ENCODE data around the gene HOXD13.

HOXD13 gene

DNA sequence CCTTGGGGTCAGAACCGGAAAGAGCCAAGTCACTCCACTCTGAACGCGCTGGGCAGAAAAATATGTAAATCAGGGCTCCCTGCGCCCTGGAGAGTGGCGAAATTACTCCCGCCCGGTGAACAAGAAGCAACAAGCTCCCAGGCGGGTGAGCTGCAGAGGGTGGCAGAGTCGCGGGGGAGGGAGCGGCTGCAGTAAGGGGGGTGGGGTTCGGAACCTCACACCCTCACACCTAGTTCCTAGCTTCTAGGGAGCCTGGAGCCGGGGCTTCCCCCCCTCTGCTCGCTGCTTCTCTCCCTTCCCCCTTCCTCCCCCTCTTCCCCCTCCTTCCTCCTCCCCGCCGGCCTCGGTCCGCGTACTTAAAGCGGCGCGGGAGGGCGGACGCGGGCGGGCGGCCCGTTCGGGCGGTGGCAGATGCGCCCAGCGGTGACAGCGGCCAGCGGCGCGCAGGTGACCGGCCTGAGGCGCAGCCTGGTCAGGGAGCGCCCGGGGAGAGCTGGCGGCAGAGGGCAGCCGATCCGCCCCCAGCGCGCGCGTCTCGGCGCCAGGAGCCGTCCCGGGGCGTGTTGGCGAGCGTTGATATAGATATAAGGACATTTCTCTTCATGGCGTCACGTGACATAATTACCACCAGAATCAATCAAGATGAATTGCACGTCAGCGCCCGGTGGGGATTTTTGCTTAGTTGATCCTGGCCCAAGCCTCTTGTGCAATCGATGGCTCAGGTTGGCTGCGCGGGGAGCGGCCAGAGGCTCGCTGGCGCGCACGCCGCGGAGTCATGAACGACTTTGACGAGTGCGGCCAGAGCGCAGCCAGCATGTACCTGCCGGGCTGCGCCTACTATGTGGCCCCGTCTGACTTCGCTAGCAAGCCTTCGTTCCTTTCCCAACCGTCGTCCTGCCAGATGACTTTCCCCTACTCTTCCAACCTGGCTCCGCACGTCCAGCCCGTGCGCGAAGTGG is 14.3 kb downstream of the HOXD13 start, which contains the start of gene HOXD11:
Gene HOXD11 (plus strand): TSS at position 700 of the 959 bp plus-strand sequence. CDS start 76 bp downstream, at position 776.
- no peak for DNase-seq

DNA sequence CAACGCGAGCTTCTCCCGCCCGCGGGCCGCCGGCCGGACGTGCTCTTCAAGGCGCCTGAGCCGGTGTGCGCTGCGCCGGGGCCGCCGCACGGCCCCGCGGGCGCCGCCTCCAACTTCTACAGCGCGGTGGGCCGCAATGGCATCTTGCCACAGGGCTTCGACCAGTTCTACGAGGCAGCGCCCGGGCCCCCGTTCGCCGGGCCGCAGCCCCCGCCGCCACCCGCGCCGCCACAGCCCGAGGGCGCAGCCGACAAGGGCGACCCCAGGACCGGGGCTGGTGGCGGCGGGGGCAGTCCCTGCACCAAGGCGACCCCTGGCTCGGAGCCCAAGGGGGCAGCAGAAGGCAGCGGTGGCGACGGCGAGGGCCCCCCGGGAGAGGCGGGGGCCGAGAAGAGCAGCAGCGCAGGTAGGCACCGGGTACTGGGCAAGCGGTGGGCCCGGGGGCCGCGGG is 15.2 kb downstream of the HOXD13 start:
- DNase-seq: no peak

DNA sequence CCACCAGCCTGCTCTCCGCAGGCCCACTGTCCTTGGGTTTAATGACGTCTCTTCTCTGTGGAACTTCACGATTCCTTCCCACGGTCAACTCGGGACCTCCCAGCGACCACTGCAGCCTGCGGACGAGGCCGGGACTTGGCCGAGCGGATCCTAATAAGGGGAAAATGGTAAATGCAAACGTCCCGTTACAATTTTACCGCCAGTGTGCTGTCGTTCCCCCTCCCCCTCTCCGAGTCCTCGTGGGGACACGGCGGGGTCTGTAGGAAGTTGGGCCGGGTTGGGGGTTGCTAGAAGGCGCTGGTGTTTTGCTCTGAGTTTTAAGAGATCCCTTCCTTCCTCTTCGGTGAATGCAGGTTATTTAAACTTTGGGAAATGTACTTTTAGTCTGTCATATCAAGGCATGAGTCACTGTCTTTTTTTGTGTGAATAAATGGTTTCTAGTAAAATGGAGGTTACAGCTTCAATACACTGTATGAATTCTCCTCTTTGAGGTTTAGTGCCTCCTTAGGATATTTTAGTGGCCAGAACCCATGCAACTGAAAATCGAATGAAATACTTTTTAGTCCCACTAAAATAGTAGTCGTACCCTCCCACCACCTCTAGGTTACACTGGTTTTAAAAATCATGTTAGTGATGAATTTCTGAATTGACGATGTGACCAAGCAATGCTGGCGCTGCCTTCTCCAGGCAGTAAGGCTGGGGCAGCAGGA is 16.8 kb downstream of the HOXD13 start:
- DNase-seq: no peak

DNA sequence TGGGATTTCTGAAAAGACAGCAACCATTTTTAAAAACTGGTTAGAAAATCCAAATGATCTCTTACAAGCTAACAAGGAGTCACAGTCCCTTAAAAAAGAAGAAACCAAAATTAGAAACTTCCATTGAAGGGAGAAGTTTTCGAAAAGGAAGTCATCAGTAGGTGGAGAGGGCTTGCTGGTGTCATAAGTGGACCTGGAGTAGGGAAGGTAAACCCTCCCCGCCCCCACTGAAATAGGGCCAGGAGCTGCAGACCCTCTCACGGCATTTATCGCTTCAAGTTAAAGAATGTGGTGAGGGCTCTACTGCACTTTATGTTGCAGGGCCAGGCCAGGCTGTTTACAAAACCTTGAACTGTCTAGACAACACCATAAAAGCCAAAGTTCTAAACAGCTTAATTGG is 17.4 kb downstream of the HOXD13 start:
- DNase-seq: no peak

DNA sequence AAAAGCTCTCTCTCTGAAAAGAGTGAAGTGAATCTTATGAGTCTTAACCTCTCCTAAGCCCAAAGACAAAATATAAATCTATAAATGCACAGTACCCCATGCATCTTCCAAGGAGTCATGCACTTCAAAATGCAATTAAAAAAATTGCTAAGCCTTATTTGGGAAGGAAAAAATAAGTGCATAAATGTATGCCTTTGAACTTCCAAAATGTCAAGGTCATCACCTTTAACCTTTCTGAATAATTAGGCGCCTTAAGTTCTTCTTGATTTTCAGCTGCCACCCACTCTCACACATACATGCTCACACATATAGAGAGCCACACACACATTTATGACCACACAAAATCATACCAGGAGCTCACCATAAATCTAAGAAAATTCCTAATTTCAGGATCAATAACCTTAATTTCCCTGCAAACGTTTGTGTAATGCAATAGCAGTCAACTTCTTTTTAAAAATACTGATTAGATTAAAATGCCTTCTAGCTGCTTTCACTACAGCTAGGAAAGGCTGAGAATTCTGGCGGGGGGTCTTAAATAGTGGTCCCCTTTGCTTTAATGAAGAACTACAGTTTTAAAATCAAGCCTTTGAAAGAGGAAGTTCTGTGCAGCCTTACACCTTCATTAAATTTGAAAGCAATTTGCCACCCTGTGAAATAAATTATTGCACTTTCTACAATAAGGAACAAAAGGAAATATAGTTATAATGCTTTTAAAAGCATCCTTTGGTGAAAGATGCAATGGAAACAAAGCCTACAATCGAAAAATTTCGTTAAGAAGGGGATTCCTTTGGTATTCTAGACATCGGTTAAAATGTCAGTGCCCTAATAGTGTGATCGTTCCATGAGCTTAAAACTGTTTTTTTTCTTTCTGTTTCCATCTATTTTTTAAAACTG is 18.1 kb downstream of the HOXD13 start:
- no peak for DNase-seq

DNA sequence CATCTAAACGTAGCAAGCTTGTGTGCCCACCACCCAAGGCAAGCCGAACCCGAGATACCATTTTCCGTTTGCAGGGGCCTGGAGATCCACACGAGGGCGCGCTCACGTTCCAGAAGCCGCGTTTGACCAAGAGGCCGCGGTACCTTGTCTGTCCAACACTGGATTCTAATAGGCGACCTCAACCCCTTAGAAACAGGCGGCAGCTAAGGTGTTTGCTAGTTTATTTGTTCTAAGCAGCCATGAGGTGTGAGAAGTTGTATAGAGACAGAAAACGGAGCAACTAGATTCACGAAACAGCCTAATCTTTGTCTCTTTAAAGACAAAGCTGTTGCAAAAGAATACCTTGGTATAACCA is 18.8 kb downstream of the HOXD13 start:
- peak; percentile 81 for DNase-seq

DNA sequence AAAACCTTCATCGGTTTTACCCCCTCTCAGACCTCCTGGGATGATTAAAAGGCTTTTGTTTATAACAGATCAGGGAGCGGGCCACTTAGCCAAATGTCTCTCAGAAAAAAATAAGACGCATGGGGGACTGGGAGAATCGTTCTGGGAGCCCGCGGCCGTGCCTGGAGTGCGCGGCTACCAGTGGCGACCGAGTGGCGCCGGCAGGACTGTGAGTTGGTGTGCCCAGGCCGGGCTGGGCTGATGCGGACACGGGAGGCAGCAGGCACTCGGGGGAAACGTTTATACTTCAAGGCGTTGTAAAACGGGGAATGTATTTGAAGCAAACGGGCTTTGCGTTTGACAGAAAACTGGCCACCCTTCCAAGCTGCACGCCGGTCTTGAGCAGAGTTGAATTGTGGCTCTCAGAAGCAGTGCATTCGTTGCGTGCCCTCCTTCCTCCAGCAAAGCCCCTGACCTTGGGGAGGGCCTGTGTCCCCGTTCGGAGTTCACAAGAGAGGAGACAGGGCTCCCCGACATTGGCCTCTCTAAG is 19.4 kb downstream of the HOXD13 start:
- no peak for DNase-seq

DNA sequence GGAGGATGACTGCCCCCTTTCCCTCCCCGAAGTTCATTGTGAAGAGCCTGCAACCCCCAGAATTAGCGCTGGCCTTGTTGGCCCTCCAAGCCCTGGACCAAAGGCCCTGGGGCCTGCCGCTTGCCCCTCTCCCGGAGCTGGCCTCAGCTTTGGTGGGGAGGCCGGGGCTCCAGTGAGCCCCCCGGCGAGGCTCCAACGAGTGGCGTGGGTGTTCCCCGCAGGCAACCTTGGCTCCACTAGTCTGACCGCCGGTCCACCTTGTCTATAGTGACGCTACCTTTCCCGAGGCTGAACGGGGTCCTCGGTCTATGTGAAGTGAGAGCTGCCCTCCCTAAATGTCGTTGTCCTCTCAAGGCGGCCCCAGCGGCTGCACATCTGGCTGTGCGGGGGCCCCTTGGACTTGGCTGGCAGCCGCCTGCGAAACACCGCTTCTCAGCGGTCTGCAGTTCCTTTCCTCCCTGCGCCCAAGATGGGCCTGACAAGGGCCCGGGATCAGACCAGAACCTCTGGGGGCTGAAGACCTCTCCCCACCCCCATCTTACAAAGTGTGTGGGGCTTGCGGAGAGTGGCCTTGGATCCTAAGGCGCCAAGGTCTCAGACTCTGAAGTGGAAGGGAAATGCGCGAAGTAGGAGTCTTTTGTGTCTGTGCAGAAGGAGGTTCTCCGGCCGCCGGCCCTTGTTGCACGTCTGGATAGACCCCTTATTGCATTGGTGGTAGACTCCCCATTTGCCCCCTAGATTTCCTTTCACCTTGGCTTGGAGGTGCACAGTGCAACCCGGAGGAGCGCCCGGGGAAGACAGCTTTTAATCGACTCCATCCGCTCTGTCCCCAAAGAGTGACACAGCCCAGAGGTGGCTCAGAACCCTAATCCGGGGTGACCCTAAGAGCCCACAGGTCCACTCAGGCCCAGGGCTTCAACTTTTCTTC is 20.1 kb downstream of the HOXD13 start:
- no peak for DNase-seq

DNA sequence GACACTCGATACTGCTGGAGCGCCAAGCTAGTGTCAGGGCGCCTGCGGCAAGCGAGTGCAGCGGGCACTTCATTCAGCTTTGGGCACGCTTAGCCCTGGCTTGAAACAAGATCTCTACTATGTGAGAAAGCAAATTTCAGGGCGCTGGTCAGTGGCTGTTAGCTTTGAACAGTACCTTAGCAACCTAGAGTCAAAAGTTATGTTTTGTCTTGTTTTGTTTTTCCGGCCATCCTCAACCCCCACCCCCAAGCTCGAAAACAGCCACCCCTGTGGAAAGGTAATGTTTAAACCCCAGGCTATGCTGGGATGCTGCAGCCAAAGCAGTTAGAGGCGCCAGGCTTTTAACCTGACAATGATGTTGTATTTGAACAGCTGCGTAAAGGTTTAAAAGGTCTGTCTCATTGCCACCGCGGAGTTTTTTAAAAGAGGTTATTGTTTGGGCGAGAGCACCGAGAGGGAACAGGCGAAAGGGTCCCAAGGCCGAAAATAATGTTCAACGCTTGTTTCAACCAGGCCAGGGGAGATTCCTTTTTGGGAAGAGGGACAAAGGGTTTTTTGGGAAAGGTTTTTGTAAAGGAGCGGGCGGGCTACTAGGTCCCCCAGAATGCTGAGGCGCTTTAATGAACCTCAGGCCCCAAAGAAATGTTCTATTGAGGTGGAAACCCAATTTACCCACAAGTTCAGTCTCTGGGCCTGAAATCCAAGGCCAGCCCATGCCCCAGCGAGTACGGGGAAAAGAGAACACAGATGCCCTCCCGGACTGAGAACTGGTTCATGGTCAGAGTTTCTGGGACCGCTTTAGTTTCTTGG is 21.8 kb downstream of the HOXD13 start:
- no peak for DNase-seq

DNA sequence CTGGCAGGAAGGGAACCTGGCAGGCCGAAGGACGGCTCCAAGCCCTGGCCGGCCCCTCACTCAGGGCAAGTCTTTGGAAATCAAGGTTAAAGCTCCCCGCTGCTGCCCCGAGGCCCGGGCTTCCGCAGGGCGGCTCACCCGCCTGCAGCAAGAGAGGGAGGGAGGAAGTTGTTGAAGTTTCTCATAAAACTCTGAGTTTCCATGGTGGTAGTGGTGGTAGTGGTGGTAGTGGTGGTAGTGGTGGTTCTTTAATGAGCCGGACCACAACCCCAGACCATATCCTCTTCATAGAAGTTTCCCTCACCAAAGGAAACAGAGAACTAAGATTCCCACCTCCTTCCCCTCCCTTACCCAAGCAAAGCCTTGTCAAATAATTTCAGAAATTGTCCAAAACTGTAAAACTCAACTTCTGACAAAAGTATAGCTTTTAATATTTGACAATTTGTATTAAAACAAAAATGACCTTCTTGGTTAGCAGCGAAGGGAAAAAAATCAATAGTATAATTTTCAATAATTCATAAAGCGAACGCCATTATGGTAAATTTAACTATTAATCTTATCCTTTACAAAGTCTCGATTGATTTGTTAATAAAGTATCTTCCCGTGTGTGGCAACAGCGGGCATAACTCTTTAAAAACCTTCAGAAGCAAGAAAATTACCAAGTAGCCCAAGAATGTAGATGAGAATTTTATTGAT is 22.6 kb downstream of the HOXD13 start:
- no peak for DNase-seq

DNA sequence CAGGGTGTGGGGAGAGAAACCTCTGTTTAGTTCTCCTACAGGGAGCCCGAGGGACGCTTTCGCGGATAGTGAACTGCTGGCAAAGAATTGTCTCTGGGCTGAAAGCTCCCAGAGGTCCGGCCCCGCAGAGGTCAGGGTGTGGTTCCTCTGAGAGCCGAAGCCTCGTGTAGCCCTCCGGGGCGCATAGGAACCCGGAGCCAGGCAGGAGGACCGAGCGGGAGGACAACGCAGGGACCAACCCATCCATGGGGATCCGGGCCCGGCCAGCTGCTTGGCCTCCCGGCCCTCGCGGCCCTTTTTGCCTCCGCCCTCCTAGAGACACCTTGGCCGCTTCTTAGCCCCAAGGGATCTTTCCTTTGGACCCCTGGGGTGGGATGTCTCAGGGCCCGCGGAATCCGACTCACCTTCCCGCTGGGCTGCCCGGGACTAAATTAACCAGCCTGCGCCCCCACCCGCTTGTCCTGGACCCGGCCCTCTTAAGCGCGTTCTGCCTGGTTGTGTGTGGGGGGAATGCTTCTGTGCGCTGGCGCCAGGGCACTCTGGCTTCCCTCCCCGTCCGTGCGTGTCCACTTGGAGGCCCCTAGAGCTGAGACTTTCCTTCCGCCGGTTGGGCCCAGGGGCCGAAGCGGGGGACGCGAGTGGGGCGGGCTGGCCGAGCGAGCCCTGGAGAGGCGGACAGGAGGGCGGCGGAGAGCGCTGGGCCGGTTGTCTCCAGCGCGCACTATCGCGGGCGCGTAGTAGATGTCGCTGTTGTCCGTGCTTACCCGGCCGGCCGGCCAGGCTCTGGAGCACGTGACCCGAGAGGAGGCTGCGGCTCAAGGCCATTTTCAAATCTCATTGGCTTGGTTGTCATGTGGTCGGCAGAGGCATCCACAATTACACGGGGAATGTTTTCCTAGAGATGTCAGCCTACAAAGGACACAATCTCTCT is 23.6 kb downstream of the HOXD13 start, which contains the start of gene HOXD10:
Gene HOXD10 (plus strand): TSS at position 896 of the 931 bp plus-strand sequence. CDS start 56 bp downstream, outside the sequence.
- peak; percentile 68 for DNase-seq

DNA sequence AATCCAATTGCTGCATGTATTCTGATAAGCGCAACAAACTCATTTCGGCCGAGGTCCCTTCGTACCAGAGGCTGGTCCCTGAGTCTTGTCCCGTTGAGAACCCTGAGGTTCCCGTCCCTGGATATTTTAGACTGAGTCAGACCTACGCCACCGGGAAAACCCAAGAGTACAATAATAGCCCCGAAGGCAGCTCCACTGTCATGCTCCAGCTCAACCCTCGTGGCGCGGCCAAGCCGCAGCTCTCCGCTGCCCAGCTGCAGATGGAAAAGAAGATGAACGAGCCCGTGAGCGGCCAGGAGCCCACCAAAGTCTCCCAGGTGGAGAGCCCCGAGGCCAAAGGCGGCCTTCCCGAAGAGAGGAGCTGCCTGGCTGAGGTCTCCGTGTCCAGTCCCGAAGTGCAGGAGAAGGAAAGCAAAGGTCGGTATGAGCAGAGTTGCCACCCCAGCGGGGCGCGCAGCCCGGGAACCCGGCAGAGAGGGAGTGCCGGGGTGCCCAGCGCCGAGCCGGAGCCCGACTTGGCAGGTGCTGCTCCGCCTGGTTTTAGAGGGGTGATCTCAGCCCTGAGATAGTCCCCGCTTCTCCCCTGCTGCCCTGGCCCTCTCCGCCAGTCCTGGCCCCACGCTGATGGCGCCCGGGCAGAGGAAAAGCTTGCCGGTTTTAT is 24.8 kb downstream of the HOXD13 start:
- no peak for DNase-seq

DNA sequence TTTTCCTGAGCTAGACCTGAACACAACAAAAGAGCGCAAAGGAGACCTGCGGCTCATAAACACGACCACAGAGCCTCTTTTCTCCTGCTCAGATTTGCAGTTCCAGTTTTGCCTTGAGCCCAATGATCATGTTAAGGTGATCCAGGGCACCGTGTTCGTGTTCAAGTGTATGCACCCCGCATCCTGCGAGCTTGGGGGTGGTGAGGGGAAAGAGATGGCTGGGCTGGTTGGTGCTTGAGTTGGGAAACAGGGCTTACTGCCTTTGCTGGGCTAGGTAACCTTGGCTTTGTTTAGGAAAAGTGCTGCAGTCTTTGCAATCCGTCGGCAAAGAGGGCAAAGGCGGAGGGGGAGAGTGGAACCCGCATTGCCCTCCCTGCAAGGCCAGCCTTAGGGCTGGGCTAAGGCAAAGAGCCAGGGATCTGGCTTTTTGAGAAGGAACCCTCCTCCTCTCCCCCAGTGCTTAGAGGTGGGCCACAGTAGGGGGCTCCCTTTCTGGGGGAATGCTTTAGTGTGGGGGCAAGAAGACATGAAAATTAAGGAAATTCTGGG is 25.4 kb downstream of the HOXD13 start:
- no peak for DNase-seq

DNA sequence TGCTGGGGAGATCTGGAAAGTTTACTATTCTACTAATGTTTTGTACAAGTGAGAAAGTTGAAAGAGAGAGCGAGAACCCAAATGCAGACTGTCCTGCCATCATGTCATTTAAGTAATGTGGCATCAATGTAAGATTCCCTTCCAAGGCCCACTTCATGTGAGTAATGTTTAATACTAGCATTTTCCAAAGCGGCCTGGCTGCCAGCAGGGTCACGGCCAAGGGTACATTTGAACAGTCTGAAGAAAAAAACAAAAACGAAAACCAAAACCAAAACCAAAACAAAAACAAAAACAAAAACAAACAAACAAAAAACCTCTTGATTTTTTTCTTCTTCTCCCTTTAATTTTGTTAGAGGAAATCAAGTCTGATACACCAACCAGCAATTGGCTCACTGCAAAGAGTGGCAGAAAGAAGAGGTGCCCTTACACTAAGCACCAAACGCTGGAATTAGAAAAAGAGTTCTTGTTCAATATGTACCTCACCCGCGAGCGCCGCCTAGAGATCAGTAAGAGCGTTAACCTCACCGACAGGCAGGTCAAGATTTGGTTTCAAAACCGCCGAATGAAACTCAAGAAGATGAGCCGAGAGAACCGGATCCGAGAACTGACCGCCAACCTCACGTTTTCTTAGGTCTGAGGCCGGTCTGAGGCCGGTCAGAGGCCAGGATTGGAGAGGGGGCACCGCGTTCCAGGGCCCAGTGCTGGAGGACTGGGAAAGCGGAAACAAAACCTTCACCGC is 26.2 kb downstream of the HOXD13 start:
- DNase-seq: peak; percentile 38

DNA sequence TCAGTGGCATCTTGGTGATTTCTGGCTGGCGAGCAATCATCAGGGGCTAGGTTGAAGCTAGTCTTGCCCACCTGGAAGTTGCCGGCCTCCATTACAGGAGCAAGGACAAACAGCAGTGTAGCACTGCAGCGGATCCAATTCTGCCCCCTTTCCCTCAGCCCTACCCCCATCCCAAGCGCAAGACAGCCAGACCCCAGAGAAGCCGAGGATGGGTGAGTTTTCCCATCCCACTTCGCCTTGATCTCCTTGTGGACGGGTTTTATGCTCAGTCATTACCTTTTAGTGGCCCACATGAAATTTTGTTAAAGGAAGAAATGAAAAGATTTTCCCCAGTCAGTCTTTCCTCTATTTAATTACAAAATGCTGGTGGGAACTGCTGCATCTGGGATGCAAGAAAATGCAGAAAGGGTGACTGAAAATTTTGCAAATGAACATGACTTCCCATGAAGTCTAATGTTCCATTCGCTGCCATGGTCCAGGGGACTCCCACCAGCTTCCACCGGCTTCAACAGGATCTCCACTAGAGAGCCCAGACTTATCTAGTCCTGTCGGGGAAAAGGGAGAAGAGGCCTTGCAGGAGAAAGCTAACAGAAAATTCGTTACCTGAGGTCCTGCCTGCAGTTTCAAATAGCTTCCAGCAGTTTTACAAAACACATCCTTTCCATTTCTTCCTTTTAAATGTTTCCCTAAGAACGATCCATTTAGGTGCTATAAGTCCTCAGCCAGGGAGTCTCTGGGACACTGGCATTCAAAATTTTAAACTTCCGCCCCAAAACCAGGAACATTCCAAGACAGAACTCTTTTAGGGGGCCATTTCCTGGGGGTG is 28.1 kb downstream of the HOXD13 start:
- no peak for DNase-seq
